ENCODE measurements around the gene ZBTB3. TPM values are rescaled to one million over a fixed set of nuclear protein-coding genes. Genes with fewer than 3 reads are reported as not detected.

Gene ZBTB3
- 4.2 and 10.2 TPM in 2 replicates for total RNA-seq

DNA sequence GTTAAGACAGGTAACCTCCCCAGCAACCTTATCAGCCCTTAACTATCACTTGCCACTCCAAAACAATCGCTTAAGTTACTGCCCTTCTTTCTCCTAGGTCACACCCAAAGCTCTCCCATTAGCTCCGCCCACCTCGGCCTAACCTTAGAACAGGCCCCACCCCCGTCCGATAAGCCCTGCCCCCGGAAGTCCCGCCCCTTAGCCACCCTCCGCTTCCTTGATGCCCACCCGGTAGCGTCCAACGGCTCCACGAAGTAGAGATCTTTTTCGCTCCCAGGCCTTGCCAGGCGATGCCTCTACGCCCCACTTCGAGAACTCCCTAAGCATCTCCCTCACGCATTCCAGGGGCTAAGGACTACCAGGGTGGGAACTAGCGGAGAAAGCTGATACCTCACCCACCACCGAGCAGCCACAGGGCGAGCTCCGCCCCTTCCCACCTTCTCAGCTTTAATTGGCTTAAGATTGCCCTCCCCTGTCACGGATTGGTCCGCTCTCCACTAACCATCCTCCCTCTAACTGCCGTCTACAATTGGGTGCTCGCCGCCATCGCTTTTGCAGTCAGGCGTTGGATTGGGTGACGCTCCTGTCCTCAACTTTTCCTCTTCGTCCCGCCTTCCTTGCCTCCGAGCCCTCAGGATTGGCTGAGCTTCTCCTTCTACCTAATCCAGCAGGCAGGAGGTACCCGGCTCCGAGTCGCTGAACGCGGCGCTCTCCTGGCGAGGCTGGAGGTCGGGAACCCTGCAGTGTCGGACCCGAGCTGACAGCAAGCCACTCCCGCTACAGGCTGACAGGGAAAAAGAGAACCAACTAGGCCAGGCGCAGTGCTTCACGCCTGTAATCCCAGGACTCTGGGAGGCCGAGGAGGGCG, at the start of gene ZBTB3:
Gene ZBTB3 (minus strand): TSS at position 425 of the 868 bp plus-strand sequence. CDS start 496 bp downstream, outside the sequence.

DNA sequence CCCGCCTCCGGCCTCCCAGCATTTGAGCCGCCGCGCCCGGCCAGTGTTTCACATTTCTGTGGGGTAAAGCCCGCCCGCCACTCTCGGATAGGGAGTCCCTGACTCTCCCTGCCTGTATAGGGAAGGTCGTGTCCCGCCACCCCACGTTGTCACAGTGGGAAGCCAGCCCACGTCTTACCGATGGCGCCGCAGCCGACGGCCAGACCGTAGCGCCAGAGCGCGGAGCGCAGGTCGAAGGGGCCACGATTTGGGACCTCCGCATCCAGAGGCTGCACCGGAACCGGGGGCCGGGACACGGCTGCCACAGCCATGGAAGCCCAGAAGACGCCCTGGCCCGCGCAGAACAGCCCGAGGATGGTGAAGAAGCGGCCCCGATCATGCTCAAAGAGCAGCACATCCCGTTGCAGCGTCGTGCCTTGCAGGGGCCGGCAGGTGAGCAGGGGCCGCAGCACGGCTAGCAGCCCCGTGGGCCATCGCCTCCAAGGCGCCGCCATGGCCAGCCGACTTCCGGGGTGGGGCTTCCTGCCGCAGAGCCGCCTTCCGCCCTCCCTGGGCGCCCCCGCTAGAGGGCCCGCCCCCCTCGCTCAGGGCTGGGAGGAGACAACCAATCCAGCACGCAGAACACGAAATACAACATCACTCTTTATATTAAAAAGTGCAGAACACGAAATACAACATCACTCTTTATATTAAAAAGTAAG, 37.7 kb upstream of the ZBTB3 start, which contains the start of gene TMEM223:
Gene TMEM223 (minus strand): TSS at position 506 of the 701 bp plus-strand sequence. CDS start 12 bp downstream, at position 494.

DNA sequence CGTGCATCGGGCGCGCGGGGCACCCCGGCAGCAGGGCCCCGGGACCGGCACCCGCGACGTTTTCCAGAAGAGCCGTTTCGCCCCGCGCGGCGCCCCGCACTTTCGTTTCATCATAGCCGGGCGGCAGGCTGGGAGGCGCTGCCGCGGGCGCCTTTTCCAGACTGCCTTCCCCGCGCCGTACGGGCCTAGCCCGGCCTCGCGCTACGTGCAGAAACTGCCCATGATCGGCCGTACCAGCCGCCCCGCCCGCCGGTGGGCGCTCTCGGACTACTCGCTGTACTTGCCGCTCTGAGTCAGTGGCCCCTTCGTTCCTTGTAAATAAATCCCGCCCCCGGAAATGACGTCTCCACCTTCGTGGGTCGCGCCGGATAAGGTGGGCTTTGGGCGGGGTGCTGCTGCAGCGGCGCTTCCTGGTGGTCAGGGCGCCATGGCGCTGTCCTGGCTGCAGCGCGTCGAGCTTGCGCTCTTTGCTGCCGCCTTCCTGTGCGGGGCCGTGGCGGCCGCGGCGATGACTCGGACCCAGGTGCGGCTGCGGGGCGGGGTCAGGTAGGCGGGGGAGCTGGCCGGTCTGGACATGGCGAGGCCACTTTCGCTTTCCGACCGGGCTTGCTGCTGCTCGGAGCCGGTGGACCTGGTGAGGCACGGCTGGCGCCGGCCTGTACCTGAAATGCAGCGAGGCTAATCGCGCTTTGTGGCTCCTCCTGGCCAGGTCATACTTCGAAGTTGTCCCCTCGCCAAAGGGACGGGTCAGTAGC, 33.2 kb upstream of the ZBTB3 start, which contains the start of gene TMEM179B:
Gene TMEM179B (plus strand): TSS at position 398 of the 755 bp plus-strand sequence. CDS start 30 bp downstream, at position 428.

DNA sequence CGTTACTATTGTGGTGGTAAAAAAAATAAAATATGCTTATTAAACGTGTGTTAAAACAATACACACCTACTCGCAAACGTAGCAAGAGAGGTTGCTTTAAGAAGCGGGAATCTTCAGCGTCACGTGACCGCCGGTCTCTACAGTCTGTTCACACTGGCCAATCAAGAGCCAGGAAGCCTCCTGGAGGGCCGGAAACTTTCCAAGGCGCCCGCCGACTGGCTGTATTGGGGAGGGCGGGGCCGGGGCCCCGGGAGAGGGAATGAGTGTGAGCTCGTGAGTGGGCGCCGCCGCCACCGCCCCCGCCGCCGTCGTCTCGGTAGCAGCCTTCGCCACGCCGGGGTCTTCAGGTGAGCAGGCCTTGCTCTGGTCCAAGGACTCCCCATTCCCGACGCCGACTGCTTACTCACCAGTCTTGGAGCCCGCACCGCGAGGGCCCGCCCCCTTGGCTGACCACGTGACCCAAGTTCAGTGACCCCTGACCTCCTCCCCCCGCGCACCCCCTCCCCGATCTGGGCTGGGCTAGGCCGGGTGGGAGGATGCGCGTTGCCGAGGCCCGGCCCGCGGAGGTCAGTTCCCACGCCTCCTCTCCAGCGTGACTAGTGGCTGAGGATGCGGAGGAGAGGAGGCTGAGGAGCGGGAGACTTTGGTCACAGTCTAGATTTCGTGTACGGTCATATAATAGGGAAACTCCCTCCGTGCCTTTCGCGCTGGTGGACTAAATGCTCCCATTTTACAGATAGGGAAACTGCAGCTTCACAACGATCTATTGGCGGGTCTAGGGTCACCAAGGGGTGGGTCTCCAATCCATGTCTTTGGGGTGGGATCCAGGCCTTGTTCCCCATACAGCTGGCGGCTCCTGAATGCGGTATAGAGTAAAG, 17.4 kb upstream of the ZBTB3 start, which contains the start of gene TAF6L:
Gene TAF6L (plus strand): TSS at position 253 of the 878 bp plus-strand sequence. CDS start 4,388 bp downstream, outside the sequence.

DNA sequence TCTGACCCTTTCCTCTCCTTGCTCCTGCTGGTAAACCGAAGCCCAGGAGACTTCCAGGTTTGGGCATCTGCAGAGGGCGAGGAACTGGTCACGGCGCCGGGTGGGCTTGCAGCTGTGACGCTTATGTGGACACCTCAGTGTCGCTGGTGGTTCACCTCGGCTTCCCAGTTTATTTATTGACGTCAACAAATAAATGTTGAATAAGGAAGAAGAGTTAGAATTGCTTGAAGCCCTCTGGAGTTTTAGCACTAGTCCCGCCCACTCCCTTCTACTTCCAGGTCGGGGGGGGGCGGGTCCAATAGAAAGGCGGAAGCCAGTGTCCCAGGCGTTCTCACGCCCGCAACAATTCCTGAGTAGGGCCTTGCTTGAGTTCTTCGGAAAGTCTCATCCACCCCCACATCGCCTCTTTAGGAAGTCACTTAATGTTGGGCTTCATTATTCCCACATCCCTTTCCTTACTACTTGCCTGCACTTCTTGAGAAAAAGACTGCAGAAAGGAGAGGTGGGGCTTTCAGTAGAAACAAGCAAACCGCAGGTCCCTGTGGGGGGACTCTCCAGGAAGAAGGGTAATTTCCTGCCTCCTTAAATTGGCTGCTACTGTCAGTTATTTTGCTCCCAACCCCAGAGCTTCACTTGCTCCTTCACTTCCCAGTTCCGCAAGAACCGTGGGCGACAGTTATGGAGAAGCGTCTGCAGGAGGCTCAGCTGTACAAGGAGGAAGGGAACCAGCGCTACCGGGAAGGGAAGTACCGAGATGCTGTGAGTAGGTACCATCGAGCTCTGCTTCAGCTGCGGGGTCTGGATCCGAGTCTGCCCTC, 25.6 kb downstream of the ZBTB3 start, which contains the start of gene TTC9C:
Gene TTC9C (plus strand): TSS at position 316 of the 818 bp plus-strand sequence. CDS start 363 bp downstream, at position 679.

DNA sequence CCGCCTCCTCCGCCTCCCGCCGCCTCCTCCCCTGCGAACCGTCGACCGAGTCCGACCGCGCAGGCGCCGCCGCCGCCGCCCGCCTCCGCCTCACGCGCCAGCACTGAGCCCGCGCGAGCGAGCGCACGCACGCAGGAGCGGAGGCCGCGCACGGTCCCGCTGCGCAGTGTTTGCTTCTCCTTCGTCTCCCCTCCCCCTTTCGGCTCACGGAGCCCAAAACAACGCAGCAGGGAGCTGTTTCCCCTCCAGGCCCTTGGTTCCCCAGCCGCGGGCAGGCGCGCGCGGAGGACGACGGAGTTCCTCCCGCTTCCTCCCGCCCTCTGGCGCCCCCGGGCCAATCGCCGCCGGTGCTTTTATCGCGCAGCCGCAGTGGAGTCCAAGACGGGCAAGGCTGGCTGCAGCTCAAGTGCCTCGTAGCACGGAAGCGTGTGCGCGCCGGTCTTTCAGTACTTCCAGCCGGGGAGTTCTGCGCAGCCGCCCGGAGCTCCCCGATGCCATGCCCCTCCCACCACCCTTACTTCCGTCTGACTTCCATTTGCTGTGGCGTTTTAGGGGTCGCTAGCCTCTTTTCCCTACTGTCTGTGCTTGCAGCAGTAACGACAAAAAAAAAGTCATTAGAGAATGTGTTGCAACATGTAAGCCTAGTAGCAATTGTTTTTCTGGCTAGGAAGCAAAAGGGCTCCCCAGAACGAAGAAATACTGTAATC, 26.6 kb downstream of the ZBTB3 start, which contains the start of gene HNRNPUL2:
Gene HNRNPUL2 (minus strand): TSS at position 293 of the 707 bp plus-strand sequence. CDS start 301 bp downstream, outside the sequence.

DNA sequence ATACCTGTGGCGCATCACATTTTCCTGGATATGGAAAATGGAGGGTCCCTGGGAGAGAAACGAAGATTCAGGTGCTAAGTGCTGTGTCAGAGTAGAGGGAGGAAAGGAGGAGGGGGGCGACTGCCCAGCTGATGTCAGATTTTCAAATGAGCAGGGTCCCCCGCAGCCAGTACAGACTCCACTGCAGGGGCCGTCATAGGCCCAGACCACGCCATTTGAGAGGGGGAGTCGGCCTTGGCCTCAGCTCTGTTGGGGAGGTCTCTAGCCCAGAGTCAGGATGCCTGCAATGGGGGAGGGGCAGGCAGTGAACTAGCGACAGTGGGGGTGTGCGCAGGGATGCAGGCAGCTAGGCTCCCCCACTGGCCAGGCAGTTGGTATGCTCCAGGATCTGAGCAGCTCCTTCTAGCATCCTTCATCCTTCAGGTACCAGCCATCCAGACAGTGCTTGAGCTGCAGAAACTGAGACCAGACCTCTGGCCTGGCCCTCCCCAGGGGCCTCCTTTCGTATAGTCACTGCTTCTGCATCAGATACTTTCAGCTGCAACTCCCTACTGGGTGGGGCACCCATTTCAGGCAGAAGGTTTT, 46.6 kb downstream of the ZBTB3 start, which contains the start of the genes BSCL2 and GNG3:
Gene BSCL2 (minus strand): TSS at position 148 of the 585 bp plus-strand sequence. CDS start 229 bp downstream, outside the sequence.
Gene GNG3 (plus strand): TSS at position 400 of the 585 bp plus-strand sequence. CDS start 620 bp downstream, outside the sequence.

Other genes with a start within 250 kb of the ZBTB3 start
- gene AHNAK, start 207.4 kb downstream of the ZBTB3 start, total RNA-seq = 386 and 487 TPM in 2 replicates
- 2,164 and 2,188 TPM in 2 replicates for gene EEF1G, start 180.3 kb downstream of the ZBTB3 start, total RNA-seq
- 10.3 and 12.6 TPM in 2 replicates for gene TUT1, start 162.6 kb downstream of the ZBTB3 start, total RNA-seq
- 126 and 159 TPM in 2 replicates for gene MTA2, start 152.3 kb downstream of the ZBTB3 start, total RNA-seq
- gene EML3, start 141.4 kb downstream of the ZBTB3 start, total RNA-seq = 20.8 and 25.4 TPM in 2 replicates
- gene ROM1, start 140.9 kb downstream of the ZBTB3 start, total RNA-seq = 1.7 and 3.5 TPM in 2 replicates
- 30.2 and 30.4 TPM in 2 replicates for gene B3GAT3, start 132.2 kb downstream of the ZBTB3 start, total RNA-seq
- 146 and 160 TPM in 2 replicates for gene GANAB, start 107.5 kb downstream of the ZBTB3 start, total RNA-seq
- gene INTS5, start 100.9 kb downstream of the ZBTB3 start, total RNA-seq = 30.6 and 31.7 TPM in 2 replicates
- 85.8 and 91.6 TPM in 2 replicates for gene C11orf98, start 89.0 kb downstream of the ZBTB3 start, total RNA-seq
- gene CSKMT, start 88.8 kb downstream of the ZBTB3 start, total RNA-seq = 9.3 and 14.3 TPM in 2 replicates
- 18.9 and 26.7 TPM in 2 replicates for gene UQCC3, start 82.5 kb downstream of the ZBTB3 start, total RNA-seq
- 2.3 and 5.2 TPM in 2 replicates for gene LBHD1, start 81.9 kb downstream of the ZBTB3 start, total RNA-seq
- gene UBXN1, start 75.1 kb downstream of the ZBTB3 start, total RNA-seq = 122 and 144 TPM in 2 replicates
- gene LRRN4CL, start 64.6 kb downstream of the ZBTB3 start, total RNA-seq = 0.09 and 0.28 TPM in 2 replicates
- 59.5 and 69.4 TPM in 2 replicates for gene BSCL2, start 46.7 kb downstream of the ZBTB3 start, total RNA-seq
- not detected in 2 replicates for gene GNG3, start 46.5 kb downstream of the ZBTB3 start, total RNA-seq
- 9.7 and 12.8 TPM in 2 replicates for gene HNRNPUL2, start 26.7 kb downstream of the ZBTB3 start, total RNA-seq
- gene TTC9C, start 25.7 kb downstream of the ZBTB3 start, total RNA-seq = 10.0 and 17.7 TPM in 2 replicates
- gene POLR2G, start 7.4 kb upstream of the ZBTB3 start, total RNA-seq = 115 and 116 TPM in 2 replicates
- gene TAF6L, start 17.2 kb upstream of the ZBTB3 start, total RNA-seq = 18.2 and 18.3 TPM in 2 replicates
- 56.6 and 63.5 TPM in 2 replicates for gene TMEM179B, start 33.2 kb upstream of the ZBTB3 start, total RNA-seq
- gene TMEM223, start 37.8 kb upstream of the ZBTB3 start, total RNA-seq = 23.5 and 27.9 TPM in 2 replicates
- 33.6 and 34.0 TPM in 2 replicates for gene NXF1, start 51.3 kb upstream of the ZBTB3 start, total RNA-seq
- gene STX5, start 77.9 kb upstream of the ZBTB3 start, total RNA-seq = 18.2 and 25.3 TPM in 2 replicates
- not detected in 2 replicates for gene TEX54, start 78.7 kb upstream of the ZBTB3 start, total RNA-seq
- 67.6 and 70.5 TPM in 2 replicates for gene WDR74, start 85.4 kb upstream of the ZBTB3 start, total RNA-seq
- 327 and 333 TPM in 2 replicates for gene SLC3A2, start 126.7 kb upstream of the ZBTB3 start, total RNA-seq
- not detected in 2 replicates for gene CHRM1, start 167.2 kb upstream of the ZBTB3 start, total RNA-seq
- not detected in 2 replicates for gene SLC22A6, start 230.8 kb upstream of the ZBTB3 start, total RNA-seq

All from airway epithelial cell (primary cell).